Pancreas (tissue), 10 donors: Measurements from ENCODE around the gene PSORS1C2. TPM values are rescaled to one million over a fixed set of nuclear protein-coding genes. Genes with fewer than 3 reads are reported as not detected.

Experiments used
- ATAC-seq, 4 donors: fragments of 200-7000 bp; cut with Tn5 transposase; one replicate each; pipeline versions ENCODE4 v1.8.0 to v1.9.1; 2020; ENCODE audit warnings: mild to moderate bottlenecking in 4 of 4, moderate library complexity in 4 of 4
- DNase-seq, 6 donors: peaks; one replicate each; pipeline ENCODE4 v3.0.0-alpha.2; 2020
- FAIRE-seq: peaks from 2 replicates; lab custom pipeline; 2012; peaks lifted over from hg19 to GRCh38; lab: Jason Lieb, UNC
- H3K27ac ChIP-seq, 4 donors: fragments of 200-600 bp; sonication (generic); 1 replicate in 3 of 4; 2 replicates in 1 of 4; pipeline versions ENCODE4 v1.5.0 to v1.8.0; 2020
- H3K27me3 ChIP-seq, 4 donors: fragments of 200-600 bp; one replicate each; pipeline ENCODE4 v1.8.0; 2021
- H3K36me3 ChIP-seq, 3 donors: fragments of 200-600 bp; sonication (generic) in 1 of 3; one replicate each; pipeline versions ENCODE4 v1.5.0 to v1.8.0; 2020 to 2021
- H3K4me1 ChIP-seq, 3 donors: fragments of 200-600 bp; one replicate each; pipeline ENCODE4 v1.8.0; 2021
- H3K4me3 ChIP-seq, 4 donors: fragments of 200-600 bp; sonication (generic) in 2 of 4; one replicate each; pipeline versions ENCODE4 v1.5.0 to v1.8.0; 2020 to 2021
- H3K9me3 ChIP-seq, 4 donors: fragments of 200-600 bp; one replicate each; pipeline ENCODE4 v1.8.0; 2021
- WGBS, 2 donors: extraction: QIAGEN DNeasy Blood & Tissue Kit; methylation state at CpG; one replicate each; pipeline ENCODE4 v1.1.7; 2013; 5-methylcytosine and 5-hydroxymethylcytosine counted together
- intact Hi-C, 3 donors: fragments of 100-400 bp; cut with DNase I; formaldehyde crosslinking; loops; one replicate each; pipeline versions ENCODE4 v1.11.1 to v1.14.2; 2022
- polyA plus RNA-seq, 2 donors: library from polyadenylated mRNA; stranded (reverse); fragments of 200-250 nt; gene quantifications; one replicate each; pipeline ENCODE4 v1.2.3, GENCODE V29; 2013
- total RNA-seq, 6 donors: library from RNA; stranded (reverse); fragmentation: NEBNext Ultra II Directional in 4 of 6; extraction: Animal tissue kit (Norgen Biotek cat#: 25700) in 4 of 6; gene quantifications; one replicate each; pipeline versions ENCODE4 v1.2.1 to v1.2.4, GENCODE V29; 2021 to 2023
- TF ChIP-seq, protein P1 (sequence below), 4 donors: fragments of 200-600 bp; sonication (generic) in 3 of 4; IDR thresholded peaks; one replicate each; pipeline versions ENCODE4 v1.5.0 to v1.8.0; 2021; ENCODE audit warnings: antibody characterized with exemption in 4 of 4
- donor health status: healthy with polysubstance abuse.
- donor health status: DM: no; HTN: no; CAD: no; lungs with moderate emphysema.
- donor health status: DM: no; HTN: no; CAD: no.
- donor health status: control.
- donor health status: control.
- donor health status: Bipolar disorder and iron deficiency.
- donor health status: DM: yes; HTN: yes; CAD: no.
- donor health status: DM: no; HTN: no; CAD: no.
- donor health status: DM: no; HTN: no; CAD: no.
- donor health status: DM: yes; HTN: yes; CAD: no.

Gene PSORS1C2
- total and polyA plus RNA-seq, 8 donors, result not detected

DNA sequence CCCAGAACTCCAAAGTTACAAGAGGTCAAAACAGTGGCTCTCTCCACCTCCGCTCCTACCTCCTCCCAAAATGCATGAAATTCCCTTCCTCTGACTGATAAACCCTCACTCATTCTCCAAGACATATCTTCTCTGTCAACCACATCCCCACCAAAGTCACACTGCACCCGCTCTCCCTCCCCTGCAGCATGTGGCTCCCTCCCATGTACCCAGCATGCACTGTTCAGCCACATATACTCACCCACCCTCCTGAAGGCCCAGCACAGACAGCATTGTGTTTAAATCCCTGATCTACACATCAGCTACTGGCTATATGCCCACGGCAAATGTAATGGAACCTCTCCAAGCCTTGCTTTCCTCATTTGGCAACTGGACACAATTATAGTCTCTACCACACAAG, 37.1 kb upstream of the PSORS1C2 start:
- 55 to 65% methylated on average over 3 of the region's 3 CpGs for WGBS, 2 donors
- no peaks in the 10 kb centered on the region for H3K9me3 ChIP-seq
- H3K36me3 ChIP-seq, result peaks cover 0 to 6% (median 0%) of the 10 kb centered on the region in 3 donors
- FAIRE-seq (no peak), DNase-seq (peak in 1 of 6 donors; percentile 21), ATAC-seq (peak in 1 of 4 donors; percentile 11)
- intact Hi-C loops, result no loop called here
- no peak overlapping the region for H3K27ac ChIP-seq
- H3K4me3 ChIP-seq, result no peak overlapping the region
- TF ChIP-seq, protein P1, sequence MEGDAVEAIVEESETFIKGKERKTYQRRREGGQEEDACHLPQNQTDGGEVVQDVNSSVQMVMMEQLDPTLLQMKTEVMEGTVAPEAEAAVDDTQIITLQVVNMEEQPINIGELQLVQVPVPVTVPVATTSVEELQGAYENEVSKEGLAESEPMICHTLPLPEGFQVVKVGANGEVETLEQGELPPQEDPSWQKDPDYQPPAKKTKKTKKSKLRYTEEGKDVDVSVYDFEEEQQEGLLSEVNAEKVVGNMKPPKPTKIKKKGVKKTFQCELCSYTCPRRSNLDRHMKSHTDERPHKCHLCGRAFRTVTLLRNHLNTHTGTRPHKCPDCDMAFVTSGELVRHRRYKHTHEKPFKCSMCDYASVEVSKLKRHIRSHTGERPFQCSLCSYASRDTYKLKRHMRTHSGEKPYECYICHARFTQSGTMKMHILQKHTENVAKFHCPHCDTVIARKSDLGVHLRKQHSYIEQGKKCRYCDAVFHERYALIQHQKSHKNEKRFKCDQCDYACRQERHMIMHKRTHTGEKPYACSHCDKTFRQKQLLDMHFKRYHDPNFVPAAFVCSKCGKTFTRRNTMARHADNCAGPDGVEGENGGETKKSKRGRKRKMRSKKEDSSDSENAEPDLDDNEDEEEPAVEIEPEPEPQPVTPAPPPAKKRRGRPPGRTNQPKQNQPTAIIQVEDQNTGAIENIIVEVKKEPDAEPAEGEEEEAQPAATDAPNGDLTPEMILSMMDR (IDR thresholded peaks at IDR 0.05), result no peak
- no peaks in the 10 kb centered on the region for H3K27me3 ChIP-seq
- H3K4me1 ChIP-seq, result peaks cover 0 to 23% (median 19%) of the 10 kb centered on the region in 3 donors

DNA sequence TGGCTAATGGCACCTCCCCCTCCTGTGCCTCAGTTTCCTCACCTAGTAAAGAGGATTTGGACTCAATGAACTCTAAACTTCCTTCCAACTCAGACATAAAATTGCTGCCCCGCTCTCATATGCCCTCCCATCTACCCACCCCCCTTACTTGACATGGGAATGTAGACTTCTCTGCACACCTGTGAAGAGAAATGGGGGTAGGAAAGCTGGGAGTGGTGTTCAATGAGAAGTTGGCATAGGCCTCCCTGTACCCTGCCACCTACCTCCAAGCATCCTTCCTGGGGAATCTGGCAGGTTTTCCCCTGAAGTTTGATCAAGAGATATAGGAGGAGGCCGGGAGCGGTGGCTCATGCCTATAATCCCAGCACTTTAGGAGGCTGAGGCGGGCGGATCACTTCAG, 35.5 kb upstream of the PSORS1C2 start:
- FAIRE-seq, result no peak

DNA sequence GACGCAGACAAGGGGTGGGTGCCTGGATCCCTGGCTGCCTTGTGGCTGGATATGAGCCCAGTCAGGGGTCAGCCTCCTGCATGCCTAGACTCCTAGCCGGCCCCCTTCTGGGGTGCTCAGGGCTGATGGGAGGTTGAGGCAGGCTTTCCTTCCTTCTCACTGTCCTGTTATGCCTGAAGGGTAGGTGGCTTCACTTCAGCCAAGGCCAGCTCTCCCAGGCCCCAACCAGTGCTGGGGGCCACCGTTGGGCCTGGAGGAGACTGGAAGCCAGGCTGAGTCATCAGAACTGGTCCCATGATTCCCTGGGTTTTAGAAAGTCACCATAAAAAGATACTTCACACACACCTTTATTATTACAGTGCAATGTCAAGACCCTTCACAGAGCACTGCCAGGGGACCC, 34.5 kb upstream of the PSORS1C2 start:
- no peak for FAIRE-seq
- H3K27ac ChIP-seq, result no peak overlapping the region
- peaks cover 0 to 23% (median 13%) of the 10 kb centered on the region in 3 donors for H3K4me1 ChIP-seq

More for the DNA sequence above, 35.5 kb upstream of the PSORS1C2 start:
- H3K4me1 ChIP-seq, result peaks cover 0 to 23% (median 19%) of the 10 kb centered on the region in 3 donors
- no peak overlapping the region for H3K4me3 ChIP-seq
- H3K27me3 ChIP-seq, result no peaks in the 10 kb centered on the region
- DNase-seq (peak in 1 of 6 donors; percentile 19), ATAC-seq (peak in 2 of 4 donors; percentile 70 to 71)
- H3K27ac ChIP-seq, result no peak overlapping the region
- H3K36me3 ChIP-seq, result peaks cover 0 to 6% (median 0%) of the 10 kb centered on the region in 3 donors
- WGBS, 2 donors, result 59 to 73% methylated on average over 5 of the region's 5 CpGs
- TF ChIP-seq, protein P1 (IDR thresholded peaks at IDR 0.05), result no peak
- no peaks in the 10 kb centered on the region for H3K9me3 ChIP-seq
- intact Hi-C loops, result no loop called here

DNA sequence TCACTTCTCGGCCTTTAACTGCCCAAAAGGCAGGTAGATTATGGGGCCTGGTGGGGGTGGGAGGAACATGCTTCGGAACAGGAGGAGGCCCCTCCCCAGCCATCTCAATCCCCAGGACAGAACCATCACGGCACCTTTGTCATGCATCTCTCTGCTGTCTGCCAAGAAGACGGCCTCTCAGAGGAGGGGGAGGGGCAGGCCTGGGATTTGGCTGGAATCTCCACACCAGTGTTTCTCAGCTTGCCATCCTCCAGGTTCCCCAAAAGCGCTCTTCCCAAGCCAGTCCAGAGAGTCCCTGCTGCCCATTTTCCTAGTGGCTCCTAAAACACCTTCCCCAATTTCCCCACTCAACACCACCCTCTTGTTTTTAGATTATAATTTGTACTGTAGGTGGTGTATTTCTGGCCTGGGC, 34.1 kb upstream of the PSORS1C2 start:
- intact Hi-C loops, result no loop called here
- DNase-seq, result peak in 1 of 6 donors; percentile 28
- WGBS, 2 donors, result 71 to 73% methylated on average over 5 of the region's 5 CpGs
- Histone ChIP-seq H3K4me1 (peaks cover 0 to 23% (median 13%) of the 10 kb centered on the region in 3 donors), H3K9me3 (no peaks in the 10 kb centered on the region), H3K36me3 (peaks cover 0 to 6% (median 0%) of the 10 kb centered on the region in 3 donors), H3K4me3 (no peak overlapping the region), H3K27me3 (no peaks in the 10 kb centered on the region), H3K27ac (no peak overlapping the region)
- no peak for ATAC-seq
- TF ChIP-seq, protein P1 (IDR thresholded peaks at IDR 0.05), result no peak
- FAIRE-seq, result no peak

More for the DNA sequence above, 34.5 kb upstream of the PSORS1C2 start:
- ATAC-seq, result no peak
- intact Hi-C loops, result no loop called here
- Histone ChIP-seq H3K4me3 (no peak overlapping the region), H3K27me3 (no peaks in the 10 kb centered on the region), H3K36me3 (peaks cover 0 to 6% (median 0%) of the 10 kb centered on the region in 3 donors), H3K9me3 (no peaks in the 10 kb centered on the region)
- DNase-seq, result peak in 1 of 6 donors; percentile 46
- WGBS, 2 donors, result 68 to 75% methylated on average over 2 to 3 of the region's 3 CpGs
- TF ChIP-seq, protein P1 (IDR thresholded peaks at IDR 0.05), result no peak
